ENCODE measurements around the gene DPH5.

- TF ChIP-seq POLR2A (IDR thresholded peaks at IDR 0.05): no peak
- TF ChIP-seq CTCF (IDR thresholded peaks at IDR 0.05): no peak
Measured at GRCh38 chr1:101069158-101069557, 43.6 kb upstream of the DPH5 start.
